Measurements from ENCODE around the gene ARMH3. TPM values are rescaled to one million over a fixed set of nuclear protein-coding genes. Genes with fewer than 3 reads are reported as not detected.

Gene ARMH3
- total and polyA plus RNA-seq, 5 donors from 2014 or later, result 21.3 to 42.2 (median 25.0) TPM

- no peaks in the 10 kb centered on the region for H3K27me3 Mint-ChIP-seq
- H3K9me3 Mint-ChIP-seq, result no peaks in the 10 kb centered on the region
- H3K9me3 ChIP-seq (ENCODE audit: control insufficient read depth in 2 of 2, low read length in 2 of 2), result no peaks in the 10 kb centered on the region
- peaks cover 3% of the 10 kb centered on the region for H3K36me3 ChIP-seq (ENCODE audit: control insufficient read depth, insufficient read depth, low read length)
- H3K36me3 Mint-ChIP-seq, result peaks cover 18% of the 10 kb centered on the region
- DNase-seq (no peak), ATAC-seq (ENCODE audit: low read depth in 2 of 2) (no peak)
- H3K27ac Mint-ChIP-seq, result no peak overlapping the region
- H3K4me1 Mint-ChIP-seq, result peaks cover 12 to 19% (median 14%) of the 10 kb centered on the region in 4 donors
- H3K4me1 ChIP-seq (ENCODE audit: control insufficient read depth, insufficient read depth, low read length, poor library complexity, severe bottlenecking), result no peaks in the 10 kb centered on the region
- no peak overlapping the region for H3K27ac ChIP-seq (ENCODE audit: insufficient read depth, low read length, poor library complexity, severe bottlenecking)
- H3K27me3 ChIP-seq (ENCODE audit: control insufficient read depth, insufficient read depth, low read length), result no peaks in the 10 kb centered on the region
- no peak overlapping the region for H3K4me3 ChIP-seq (ENCODE audit: low read depth, low read length)
- no peak overlapping the region for H3K4me3 Mint-ChIP-seq
These were observed 176.3 kb downstream of the ARMH3 start for GRCh38 chr10:101879456-101880231.

- Histone ChIP-seq H3K9me3 (ENCODE audit: control insufficient read depth in 2 of 2, low read length in 2 of 2) (no peaks in the 10 kb centered on the region), H3K27me3 (ENCODE audit: control insufficient read depth, insufficient read depth, low read length) (no peaks in the 10 kb centered on the region), H3K4me1 (ENCODE audit: control insufficient read depth, insufficient read depth, low read length, poor library complexity, severe bottlenecking) (no peaks in the 10 kb centered on the region), H3K4me3 (ENCODE audit: low read depth, low read length) (no peak overlapping the region), H3K36me3 (ENCODE audit: control insufficient read depth, insufficient read depth, low read length) (peaks cover 3% of the 10 kb centered on the region), H3K27ac (ENCODE audit: insufficient read depth, low read length, poor library complexity, severe bottlenecking) (no peak overlapping the region)
- no peak for DNase-seq
- peaks cover 13% of the 10 kb centered on the region for H3K36me3 Mint-ChIP-seq
- peaks cover 12 to 21% (median 15%) of the 10 kb centered on the region in 4 donors for H3K4me1 Mint-ChIP-seq
- no peaks in the 10 kb centered on the region for H3K27me3 Mint-ChIP-seq
- no peak for ATAC-seq (ENCODE audit: low read depth in 2 of 2)
- H3K4me3 Mint-ChIP-seq, result no peak overlapping the region
- H3K9me3 Mint-ChIP-seq, result no peaks in the 10 kb centered on the region
- no peak overlapping the region for H3K27ac Mint-ChIP-seq
These were observed 177.1 kb downstream of the ARMH3 start for GRCh38 chr10:101878869-101879268.

GRCh38 chr10:101875068-101875688 is 180.8 kb downstream of the ARMH3 start:
- Histone ChIP-seq H3K4me1 (ENCODE audit: control insufficient read depth, insufficient read depth, low read length, poor library complexity, severe bottlenecking) (no peaks in the 10 kb centered on the region), H3K36me3 (ENCODE audit: control insufficient read depth, insufficient read depth, low read length) (peaks cover 3% of the 10 kb centered on the region), H3K27ac (ENCODE audit: insufficient read depth, low read length, poor library complexity, severe bottlenecking) (no peak overlapping the region), H3K27me3 (ENCODE audit: control insufficient read depth, insufficient read depth, low read length) (no peaks in the 10 kb centered on the region), H3K9me3 (ENCODE audit: control insufficient read depth in 2 of 2, low read length in 2 of 2) (no peaks in the 10 kb centered on the region), H3K4me3 (ENCODE audit: low read depth, low read length) (no peak overlapping the region)
- H3K4me1 Mint-ChIP-seq, result peaks cover 12 to 21% (median 17%) of the 10 kb centered on the region in 4 donors
- no peak overlapping the region for H3K4me3 Mint-ChIP-seq
- H3K27me3 Mint-ChIP-seq, result no peaks in the 10 kb centered on the region
- H3K36me3 Mint-ChIP-seq, result peaks cover 15% of the 10 kb centered on the region
- peak overlapping the region in 1 of 3 donors; percentile 66 for H3K27ac Mint-ChIP-seq
- H3K9me3 Mint-ChIP-seq, result no peaks in the 10 kb centered on the region
- ATAC-seq (ENCODE audit: low read depth in 2 of 2) (no peak), DNase-seq (no peak)

- H3K4me1 ChIP-seq (ENCODE audit: control insufficient read depth, insufficient read depth, low read length, poor library complexity, severe bottlenecking), result no peaks in the 10 kb centered on the region
- H3K9me3 ChIP-seq (ENCODE audit: control insufficient read depth in 2 of 2, low read length in 2 of 2), result no peaks in the 10 kb centered on the region
- DNase-seq, result no peak
- Mint-ChIP-seq H3K4me1 (peaks cover 12 to 21% (median 17%) of the 10 kb centered on the region in 4 donors), H3K4me3 (no peak overlapping the region), H3K27me3 (no peaks in the 10 kb centered on the region), H3K27ac (no peak overlapping the region), H3K9me3 (no peaks in the 10 kb centered on the region), H3K36me3 (peaks cover 16% of the 10 kb centered on the region)
- ATAC-seq (ENCODE audit: low read depth in 2 of 2), result no peak
- no peak overlapping the region for H3K4me3 ChIP-seq (ENCODE audit: low read depth, low read length)
- no peaks in the 10 kb centered on the region for H3K36me3 ChIP-seq (ENCODE audit: control insufficient read depth, insufficient read depth, low read length)
- no peaks in the 10 kb centered on the region for H3K27me3 ChIP-seq (ENCODE audit: control insufficient read depth, insufficient read depth, low read length)
- no peak overlapping the region for H3K27ac ChIP-seq (ENCODE audit: insufficient read depth, low read length, poor library complexity, severe bottlenecking)
These were observed 181.7 kb downstream of the ARMH3 start for GRCh38 chr10:101874252-101874651.

GRCh38 chr10:101867931-101868330 is 188.0 kb downstream of the ARMH3 start:
- Mint-ChIP-seq H3K36me3 (peaks cover 28% of the 10 kb centered on the region), H3K27ac (no peak overlapping the region)

GRCh38 chr10:101859530-101859929 is 196.4 kb downstream of the ARMH3 start:
- DNase-seq (peak in 1 of 3 donors; percentile 25), ATAC-seq (ENCODE audit: low read depth in 2 of 2) (no peak)
- Mint-ChIP-seq H3K27ac (peak overlapping the region; percentile 47 to 78 (median 76)), H3K4me1 (peaks cover 18 to 30% (median 20%) of the 10 kb centered on the region in 4 donors), H3K4me3 (peak overlapping the region in 2 of 4 donors; percentile 23 to 55), H3K27me3 (no peaks in the 10 kb centered on the region), H3K9me3 (peaks cover 0 to 13% (median 6%) of the 10 kb centered on the region in 7 donors), H3K36me3 (peaks cover 46% of the 10 kb centered on the region)
- Histone ChIP-seq H3K36me3 (ENCODE audit: control insufficient read depth, insufficient read depth, low read length) (peaks cover 6% of the 10 kb centered on the region), H3K4me1 (ENCODE audit: control insufficient read depth, insufficient read depth, low read length, poor library complexity, severe bottlenecking) (peaks cover 18% of the 10 kb centered on the region), H3K27me3 (ENCODE audit: control insufficient read depth, insufficient read depth, low read length) (no peaks in the 10 kb centered on the region), H3K4me3 (ENCODE audit: low read depth, low read length) (peak overlapping the region; percentile 68), H3K9me3 (ENCODE audit: control insufficient read depth in 2 of 2, low read length in 2 of 2) (peaks cover 4 to 9% of the 10 kb centered on the region in 2 experiments), H3K27ac (ENCODE audit: insufficient read depth, low read length, poor library complexity, severe bottlenecking) (peak overlapping the region; percentile 65)

More at GRCh38 chr10:101867931-101868330, 188.0 kb downstream of the ARMH3 start:
- H3K9me3 Mint-ChIP-seq, result peaks cover 0 to 2% (median 0%) of the 10 kb centered on the region in 7 donors
- no peak overlapping the region for H3K4me3 Mint-ChIP-seq
- Histone ChIP-seq H3K36me3 (ENCODE audit: control insufficient read depth, insufficient read depth, low read length) (peaks cover 3% of the 10 kb centered on the region), H3K27me3 (ENCODE audit: control insufficient read depth, insufficient read depth, low read length) (no peaks in the 10 kb centered on the region), H3K27ac (ENCODE audit: insufficient read depth, low read length, poor library complexity, severe bottlenecking) (no peak overlapping the region), H3K4me3 (ENCODE audit: low read depth, low read length) (no peak overlapping the region), H3K4me1 (ENCODE audit: control insufficient read depth, insufficient read depth, low read length, poor library complexity, severe bottlenecking) (no peaks in the 10 kb centered on the region), H3K9me3 (ENCODE audit: control insufficient read depth in 2 of 2, low read length in 2 of 2) (no peaks in the 10 kb centered on the region)
- no peaks in the 10 kb centered on the region for H3K27me3 Mint-ChIP-seq
- peaks cover 4 to 10% (median 8%) of the 10 kb centered on the region in 4 donors for H3K4me1 Mint-ChIP-seq
- ATAC-seq (ENCODE audit: low read depth in 2 of 2) (no peak), DNase-seq (no peak)

GRCh38 chr10:101858723-101859500 is 197.1 kb downstream of the ARMH3 start:
- H3K27ac ChIP-seq (ENCODE audit: insufficient read depth, low read length, poor library complexity, severe bottlenecking), result peak overlapping the region; percentile 65
- Mint-ChIP-seq H3K4me3 (peak overlapping the region; percentile 3 to 63 (median 28)), H3K27ac (peak overlapping the region; percentile 47 to 78 (median 76)), H3K27me3 (no peaks in the 10 kb centered on the region), H3K36me3 (peaks cover 46% of the 10 kb centered on the region), H3K9me3 (peaks cover 0 to 13% (median 6%) of the 10 kb centered on the region in 7 donors), H3K4me1 (peaks cover 15 to 26% (median 19%) of the 10 kb centered on the region in 4 donors)
- H3K4me3 ChIP-seq (ENCODE audit: low read depth, low read length), result peak overlapping the region; percentile 68
- peaks cover 4 to 9% of the 10 kb centered on the region in 2 experiments for H3K9me3 ChIP-seq (ENCODE audit: control insufficient read depth in 2 of 2, low read length in 2 of 2)
- ATAC-seq (ENCODE audit: low read depth in 2 of 2) (peak; percentile 85 to 87), DNase-seq (peak in 2 of 3 donors; percentile 30 to 72)
- no peaks in the 10 kb centered on the region for H3K27me3 ChIP-seq (ENCODE audit: control insufficient read depth, insufficient read depth, low read length)
- H3K36me3 ChIP-seq (ENCODE audit: control insufficient read depth, insufficient read depth, low read length), result peaks cover 6% of the 10 kb centered on the region
- peaks cover 18% of the 10 kb centered on the region for H3K4me1 ChIP-seq (ENCODE audit: control insufficient read depth, insufficient read depth, low read length, poor library complexity, severe bottlenecking)
